Stimulated activated CD4-positive, alpha-beta T cell treated with anti-CD3 and anti-CD28 coated beads, TNF-alpha, amount 100 ng/mL, for 4 hours (primary cell): ENCODE measurements around the gene TRRAP.

Source experiments
- DNase-seq, 3 experiments: peaks; one replicate each; pipeline ENCODE4 v3.0.0-alpha.2; 2020; ENCODE audit warnings: low read depth in 3 of 3

The TRRAP gene

DNA sequence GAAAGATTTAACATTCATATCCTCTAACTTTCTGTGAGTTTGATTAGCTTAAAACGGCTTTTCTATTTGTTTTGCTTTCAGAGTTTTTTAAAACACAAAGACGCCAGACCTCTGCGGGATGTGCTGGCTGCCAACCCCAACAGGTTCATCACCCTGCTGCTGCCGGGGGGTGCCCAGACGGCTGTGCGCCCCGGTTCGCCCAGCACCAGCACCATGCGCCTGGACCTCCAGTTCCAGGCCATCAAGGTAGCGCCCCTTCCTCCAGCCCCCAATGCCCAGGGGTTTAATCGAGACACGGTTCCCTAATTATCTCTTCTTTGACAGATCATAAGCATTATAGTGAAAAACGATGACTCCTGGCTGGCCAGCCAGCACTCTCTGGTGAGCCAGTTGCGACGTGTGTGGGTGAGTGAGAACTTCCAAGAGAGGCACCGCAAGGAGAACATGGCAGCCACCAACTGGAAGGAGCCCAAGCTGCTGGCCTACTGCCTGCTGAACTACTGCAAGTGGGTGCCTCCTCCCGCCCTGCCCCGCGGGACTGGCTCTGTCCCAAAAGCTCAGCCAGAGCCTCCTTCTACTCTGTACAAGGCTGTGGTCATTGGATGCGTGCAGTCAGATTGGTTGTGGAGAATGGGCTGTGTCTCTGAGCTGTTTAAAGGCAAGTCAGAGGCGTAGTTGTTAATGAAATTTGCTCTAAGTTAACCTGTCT is 71.2 kb downstream of the TRRAP start:
- no peak for DNase-seq

GRCh38 chr7:98955992-98956391 is 77.7 kb downstream of the TRRAP start:
- DNase-seq, result no peak

- no peak for DNase-seq
Observed at GRCh38 chr7:98956469-98956868, 78.1 kb downstream of the TRRAP start.

- DNase-seq, result no peak
Observed at GRCh38 chr7:98956937-98957336, 78.6 kb downstream of the TRRAP start.

GRCh38 chr7:98957766-98958165 is 79.4 kb downstream of the TRRAP start:
- DNase-seq, result no peak

DNA sequence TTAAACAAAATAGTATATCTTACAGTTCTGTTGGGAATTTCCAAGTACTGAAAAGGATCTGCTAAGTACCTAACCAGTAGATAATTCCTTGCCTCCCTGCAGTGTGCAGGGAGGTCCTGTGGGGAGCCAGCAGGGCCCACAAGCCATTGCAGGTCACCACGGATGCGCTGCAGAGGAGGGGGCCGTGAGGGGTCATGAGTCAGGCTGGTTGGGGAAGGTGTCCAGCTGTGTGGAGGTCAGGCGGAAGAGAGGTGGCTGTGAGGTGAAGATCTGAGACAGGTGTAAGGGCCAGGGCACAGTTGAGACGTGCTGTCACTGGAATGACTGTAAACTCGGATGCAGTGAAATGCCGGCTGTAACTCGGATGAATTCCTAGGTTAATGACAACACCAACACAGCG is 80.6 kb downstream of the TRRAP start:
- DNase-seq, result no peak

DNA sequence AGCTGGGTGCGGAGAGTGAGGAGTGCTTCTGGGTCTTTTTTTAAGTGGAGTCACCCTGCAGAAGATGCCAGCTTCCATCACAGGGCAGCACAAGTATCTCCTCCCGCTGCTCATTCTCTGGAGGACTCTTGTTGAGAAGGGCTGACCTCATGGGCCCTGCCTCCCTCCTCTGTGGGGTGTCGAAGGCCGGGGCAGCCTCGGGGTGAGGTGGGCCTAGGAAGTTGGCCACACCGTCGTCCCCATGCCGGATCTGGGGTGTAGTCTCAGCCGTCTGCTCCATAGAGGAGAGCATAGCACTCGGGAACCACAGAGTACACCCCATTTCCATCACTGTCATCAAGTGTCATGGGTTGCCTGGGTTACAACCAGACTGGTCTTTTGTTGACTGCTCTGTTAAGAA is 85.0 kb downstream of the TRRAP start:
- DNase-seq, result no peak

GRCh38 chr7:98964596-98964995 is 86.3 kb downstream of the TRRAP start:
- no peak for DNase-seq

DNA sequence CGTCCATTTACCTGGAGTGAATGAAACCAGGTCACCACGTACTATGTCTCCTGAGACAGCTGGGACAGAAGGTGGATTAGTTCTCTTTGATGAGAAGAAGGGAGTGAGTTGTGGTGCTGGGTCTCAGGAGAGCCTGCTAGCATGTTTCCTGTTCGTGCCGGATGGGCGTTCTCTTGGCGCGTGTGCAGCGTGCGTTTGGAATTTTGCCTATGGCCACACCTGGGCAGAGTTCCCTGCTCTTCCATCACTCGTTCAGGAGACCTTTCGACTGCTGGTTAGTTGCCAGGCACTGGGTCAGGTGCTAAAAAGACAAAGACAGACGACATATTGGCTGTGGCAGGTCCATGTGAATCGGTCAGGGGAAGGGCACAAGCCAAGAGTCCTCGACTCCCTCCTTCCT is 90.3 kb downstream of the TRRAP start:
- DNase-seq, result no peak

- DNase-seq, result no peak
Observed at GRCh38 chr7:98969386-98969785, 91.1 kb downstream of the TRRAP start.

DNA sequence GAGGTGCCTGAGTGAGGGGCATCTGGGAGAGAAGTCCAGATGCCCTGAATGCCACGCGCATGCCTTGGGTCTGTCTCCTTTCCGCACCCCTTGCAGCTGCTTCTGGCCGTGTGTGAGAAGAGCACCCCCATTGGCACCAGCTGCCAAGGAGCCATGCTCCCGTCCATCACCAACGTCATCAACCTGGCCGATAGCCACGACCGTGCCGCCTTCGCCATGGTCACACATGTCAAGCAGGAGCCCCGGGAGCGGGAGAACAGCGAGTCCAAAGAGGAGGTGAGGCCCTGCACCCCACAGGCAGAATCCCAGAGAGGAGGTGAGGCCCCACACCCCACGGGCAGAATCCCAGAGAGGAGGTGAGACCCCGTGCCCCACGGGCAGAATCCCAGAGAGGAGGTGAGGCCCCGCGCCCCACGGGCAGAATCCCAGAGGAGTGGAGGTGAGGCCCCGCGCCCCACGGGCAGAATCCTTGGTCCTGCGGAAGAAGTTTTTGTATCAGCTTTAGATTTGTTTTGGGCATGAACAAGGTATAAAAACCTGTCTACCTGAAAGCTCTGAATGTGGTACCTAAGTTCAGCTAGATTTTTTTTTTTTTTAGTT is 91.8 kb downstream of the TRRAP start:
- no peak for DNase-seq

DNA sequence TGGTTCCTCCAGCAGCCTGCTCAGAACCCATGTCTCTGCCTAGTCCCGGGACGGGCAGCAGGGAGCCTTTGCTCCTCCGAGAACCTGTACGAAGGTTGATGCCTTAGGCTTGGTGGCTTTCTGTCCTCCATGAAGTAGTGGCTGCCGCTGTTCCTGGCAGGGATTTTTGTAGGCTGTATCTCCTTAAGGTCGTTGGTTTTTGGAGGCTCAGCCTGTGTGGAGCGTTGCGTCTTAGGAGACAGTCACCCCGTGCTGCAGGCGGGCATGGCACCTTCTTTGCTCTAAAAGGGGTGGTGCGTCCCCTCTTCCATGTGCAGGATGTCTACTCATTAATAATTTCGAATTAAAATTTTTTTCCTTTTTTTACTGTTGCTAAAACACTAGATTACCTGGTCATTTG is 92.5 kb downstream of the TRRAP start:
- DNase-seq, result no peak

DNA sequence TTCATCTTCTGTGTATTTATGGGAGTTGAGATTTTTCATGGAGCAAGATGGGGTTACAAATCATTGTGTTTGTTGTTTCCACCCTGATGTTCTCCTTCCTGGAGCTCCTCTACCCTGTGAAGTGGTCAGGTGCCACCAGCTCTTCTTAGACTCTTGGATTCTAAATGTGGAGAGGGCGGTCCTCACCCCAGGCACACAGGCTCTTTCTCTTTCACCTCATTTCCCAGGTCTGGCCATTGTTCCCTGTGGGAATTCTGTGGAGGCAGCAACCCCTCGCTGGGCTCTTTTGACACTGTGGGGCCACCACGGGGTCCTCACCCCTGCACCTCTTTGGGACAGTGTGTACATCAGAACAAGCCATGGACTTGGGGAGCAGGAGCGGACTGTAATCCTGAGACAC is 95.9 kb downstream of the TRRAP start:
- DNase-seq, result no peak

- no peak for DNase-seq
Observed at GRCh38 chr7:98974906-98975816, 96.8 kb downstream of the TRRAP start.

DNA sequence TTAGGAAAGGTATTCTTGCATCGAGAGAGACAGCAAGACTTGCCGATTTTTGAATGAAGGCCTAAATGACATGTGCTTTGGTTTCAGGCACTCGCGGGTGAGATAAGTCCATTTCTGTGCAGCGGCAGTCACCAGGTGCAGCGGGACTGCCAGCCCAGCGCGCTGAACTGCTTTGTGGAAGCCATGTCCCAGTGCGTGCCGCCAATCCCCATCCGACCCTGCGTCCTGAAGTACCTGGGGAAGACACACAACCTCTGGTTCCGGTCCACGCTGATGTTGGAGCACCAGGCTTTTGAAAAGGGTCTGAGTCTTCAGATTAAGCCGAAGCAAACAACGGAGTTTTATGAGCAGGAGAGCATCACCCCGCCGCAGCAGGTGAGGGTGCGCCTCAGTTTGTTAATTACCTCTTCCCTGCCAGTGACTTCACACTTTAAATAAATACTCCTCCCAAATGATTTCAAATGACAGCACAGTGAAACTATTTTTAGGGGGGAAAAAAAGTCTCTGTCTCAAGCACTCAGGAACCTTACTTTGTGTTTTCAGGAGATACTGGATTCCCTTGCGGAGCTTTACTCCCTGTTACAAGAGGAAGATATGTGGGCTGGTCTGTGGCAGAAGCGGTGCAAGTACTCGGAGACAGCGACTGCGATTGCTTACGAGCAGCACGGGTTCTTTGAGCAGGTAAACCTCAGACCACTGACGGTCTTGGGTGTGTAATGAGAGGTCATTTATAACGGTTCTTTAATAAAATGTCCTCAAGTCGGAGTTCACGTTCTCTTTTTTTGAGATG is 98.3 kb downstream of the TRRAP start:
- DNase-seq, result no peak

- DNase-seq, result no peak
Observed at GRCh38 chr7:98978672-98979071, 100.3 kb downstream of the TRRAP start.

GRCh38 chr7:98981701-98982100 is 103.4 kb downstream of the TRRAP start:
- no peak for DNase-seq

DNA sequence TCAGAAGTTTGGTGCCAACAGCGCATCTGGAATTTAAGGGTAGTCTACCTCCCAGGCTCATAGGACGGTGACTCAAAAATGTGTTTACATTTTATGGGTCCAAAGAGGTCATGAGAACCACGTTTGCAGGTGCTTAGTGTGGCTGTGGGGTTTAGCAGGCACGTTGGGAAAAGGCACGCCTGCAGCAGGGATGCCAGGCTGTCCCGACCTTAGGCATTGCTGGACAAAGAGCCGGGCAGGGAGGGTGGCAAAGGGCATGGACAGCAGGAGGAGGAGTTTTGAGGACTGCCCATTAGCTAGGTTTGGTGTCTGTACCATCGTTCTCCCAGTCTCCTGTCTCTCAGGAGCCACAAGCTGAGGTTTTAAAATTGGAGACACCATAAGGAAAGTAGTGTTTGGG is 104.4 kb downstream of the TRRAP start:
- no peak for DNase-seq

- no peak for DNase-seq
Observed at GRCh38 chr7:98984126-98984525, 105.8 kb downstream of the TRRAP start.

- DNase-seq, result no peak
Observed at GRCh38 chr7:98985406-98985805, 107.1 kb downstream of the TRRAP start.

DNA sequence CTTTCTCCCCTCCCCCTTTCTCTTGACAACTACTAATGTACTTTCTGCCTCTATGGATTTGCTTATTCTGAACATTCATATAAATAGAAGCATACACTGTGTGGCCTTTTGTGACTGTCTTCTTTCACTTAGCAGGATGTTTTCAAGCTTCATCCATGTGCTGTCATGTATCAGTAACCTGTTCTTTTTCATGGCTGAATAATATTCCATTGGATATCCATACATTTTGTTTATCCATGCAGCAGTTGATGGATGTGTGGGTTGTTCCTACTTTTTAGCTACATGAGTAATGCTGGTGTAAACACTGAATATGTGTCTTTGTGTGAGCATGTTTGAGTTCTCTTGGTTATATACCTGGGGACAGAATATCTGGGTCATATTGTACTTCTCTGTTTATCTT is 107.6 kb downstream of the TRRAP start:
- no peak for DNase-seq

- no peak for DNase-seq
Observed at GRCh38 chr7:98988641-98989040, 110.3 kb downstream of the TRRAP start.
